ENCODE data around the gene PRKAG2. TPM values are rescaled to one million over a fixed set of nuclear protein-coding genes. Genes with fewer than 3 reads are reported as not detected.

PRKAG2 gene
- total RNA-seq, 4 donors from 2014 or later, result 7.5 to 14.3 (median 12.2) TPM

GRCh38 chr7:151565541-151565940 is 311.4 kb downstream of the PRKAG2 start:
- 64 to 67% methylated on average over 9 of the region's 9 CpGs for WGBS, 2 donors

GRCh38 chr7:151560243-151560642 is 316.7 kb downstream of the PRKAG2 start:
- no peak for DNase-seq (ENCODE audit: low spot score in 2 of 2)
- intact Hi-C loops (cut with DNase I; ENCODE audit: low total_unique reads), result no loop called here
- H3K4me3 ChIP-seq (ENCODE audit: low read depth, poor library complexity, severe bottlenecking), result no peak overlapping the region
- TF ChIP-seq POLR2A (IDR thresholded peaks at IDR 0.05), result no peak
- TF ChIP-seq CTCF (IDR thresholded peaks at IDR 0.05), result no peak
- 93 to 95% methylated on average over 9 of the region's 9 CpGs for WGBS, 2 donors

More at GRCh38 chr7:151565541-151565940, 311.4 kb downstream of the PRKAG2 start:
- no peak for TF ChIP-seq POLR2A (IDR thresholded peaks at IDR 0.05)
- no peak for TF ChIP-seq CTCF (IDR thresholded peaks at IDR 0.05)
- DNase-seq (ENCODE audit: low spot score in 2 of 2), result no peak
- intact Hi-C loops (cut with DNase I; ENCODE audit: low total_unique reads), result no loop called here
- H3K4me3 ChIP-seq (ENCODE audit: low read depth, poor library complexity, severe bottlenecking), result no peak overlapping the region

GRCh38 chr7:151559557-151560183 is 317.2 kb downstream of the PRKAG2 start:
- no peak for TF ChIP-seq CTCF (IDR thresholded peaks at IDR 0.05)
- no peak for TF ChIP-seq POLR2A (IDR thresholded peaks at IDR 0.05)
- H3K4me3 ChIP-seq (ENCODE audit: low read depth, poor library complexity, severe bottlenecking), result no peak overlapping the region
- no peak for DNase-seq (ENCODE audit: low spot score in 2 of 2)
- intact Hi-C loops (cut with DNase I; ENCODE audit: low total_unique reads), result no loop called here
- WGBS, 2 donors, result 88 to 90% methylated on average over 5 of the region's 5 CpGs

GRCh38 chr7:151558575-151558974 is 318.3 kb downstream of the PRKAG2 start:
- no peak for TF ChIP-seq CTCF (IDR thresholded peaks at IDR 0.05)
- no peak for TF ChIP-seq POLR2A (IDR thresholded peaks at IDR 0.05)
- DNase-seq (ENCODE audit: low spot score in 2 of 2), result no peak
- H3K4me3 ChIP-seq (ENCODE audit: low read depth, poor library complexity, severe bottlenecking), result no peak overlapping the region
- WGBS, 2 donors, result 83 to 84% methylated on average over 6 of the region's 6 CpGs
- intact Hi-C loops (cut with DNase I; ENCODE audit: low total_unique reads), result no loop called here

GRCh38 chr7:151556592-151556991 is 320.3 kb downstream of the PRKAG2 start:
- DNase-seq (ENCODE audit: low spot score in 2 of 2), result no peak
- WGBS, 2 donors, result 96 to 98% methylated on average over 12 of the region's 12 CpGs
- H3K4me3 ChIP-seq (ENCODE audit: low read depth, poor library complexity, severe bottlenecking), result no peak overlapping the region
- TF ChIP-seq POLR2A (IDR thresholded peaks at IDR 0.05), result no peak
- intact Hi-C loops (cut with DNase I; ENCODE audit: low total_unique reads), result no loop called here

GRCh38 chr7:151553356-151553755 is 323.6 kb downstream of the PRKAG2 start:
- WGBS, 2 donors, result 71 to 84% methylated on average over 14 to 15 of the region's 15 CpGs
- intact Hi-C loops (cut with DNase I; ENCODE audit: low total_unique reads), result no loop called here
- no peak for DNase-seq (ENCODE audit: low spot score in 2 of 2)

More at GRCh38 chr7:151553356-151553755, 323.6 kb downstream of the PRKAG2 start:
- no peak overlapping the region for H3K4me3 ChIP-seq (ENCODE audit: low read depth, poor library complexity, severe bottlenecking)
- TF ChIP-seq CTCF (IDR thresholded peaks at IDR 0.05) (no peak), POLR2A (IDR thresholded peaks at IDR 0.05) (no peak)

All from lower leg skin (tissue), 4 donors.